Measurements from ENCODE around the gene DGKZ.

DNA sequence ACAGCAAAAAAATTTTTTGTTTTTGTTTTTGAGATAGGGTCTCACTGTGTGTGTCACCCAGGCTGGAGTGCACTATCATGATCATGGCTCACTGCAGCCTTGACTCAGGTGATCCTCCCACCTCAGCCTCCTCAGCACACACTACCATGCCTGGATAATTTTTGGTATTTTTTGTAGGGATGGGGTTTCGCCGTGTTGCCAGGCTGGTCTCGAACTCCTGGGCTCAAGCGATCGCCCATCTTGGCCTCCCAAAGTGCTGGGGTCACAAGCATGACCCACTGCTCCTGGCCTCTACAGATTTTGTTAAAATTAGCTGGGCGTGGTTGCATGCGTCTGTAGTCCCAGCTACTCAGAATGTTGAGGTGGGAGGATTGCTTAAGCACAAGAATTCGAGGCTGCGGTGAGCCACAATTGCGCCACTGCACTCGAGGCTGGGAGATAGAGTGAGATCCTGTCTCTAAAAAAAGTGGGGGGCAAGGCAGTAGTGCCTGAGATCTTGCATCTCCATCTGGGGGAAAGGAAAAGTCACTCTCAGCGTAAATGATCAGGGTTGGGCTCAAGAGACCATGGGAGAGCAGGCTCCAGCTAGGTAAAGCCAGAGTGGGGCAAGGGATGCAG is 10.6 kb upstream of the DGKZ start:
- TF ChIP-seq PAX8 (IDR thresholded peaks at IDR 0.05) (no peak), RFX5 (IDR thresholded peaks at IDR 0.05; ENCODE audit: low read depth, low read length) (no peak), POLR2A (IDR thresholded peaks at IDR 0.05; ENCODE audit: low read depth, low read length) (no peak), POLR2AphosphoS5 (IDR thresholded peaks at IDR 0.05; ENCODE audit: low read length) (no peak), PML (IDR thresholded peaks at IDR 0.05; ENCODE audit: low read length) (no peak), CREB1 (IDR thresholded peaks at IDR 0.05; ENCODE audit: low read depth) (no peak), SMC3 (IDR thresholded peaks at IDR 0.05; ENCODE audit: borderline replicate concordance, low read length) (no peak)
- TF ChIP-seq, protein P1, sequence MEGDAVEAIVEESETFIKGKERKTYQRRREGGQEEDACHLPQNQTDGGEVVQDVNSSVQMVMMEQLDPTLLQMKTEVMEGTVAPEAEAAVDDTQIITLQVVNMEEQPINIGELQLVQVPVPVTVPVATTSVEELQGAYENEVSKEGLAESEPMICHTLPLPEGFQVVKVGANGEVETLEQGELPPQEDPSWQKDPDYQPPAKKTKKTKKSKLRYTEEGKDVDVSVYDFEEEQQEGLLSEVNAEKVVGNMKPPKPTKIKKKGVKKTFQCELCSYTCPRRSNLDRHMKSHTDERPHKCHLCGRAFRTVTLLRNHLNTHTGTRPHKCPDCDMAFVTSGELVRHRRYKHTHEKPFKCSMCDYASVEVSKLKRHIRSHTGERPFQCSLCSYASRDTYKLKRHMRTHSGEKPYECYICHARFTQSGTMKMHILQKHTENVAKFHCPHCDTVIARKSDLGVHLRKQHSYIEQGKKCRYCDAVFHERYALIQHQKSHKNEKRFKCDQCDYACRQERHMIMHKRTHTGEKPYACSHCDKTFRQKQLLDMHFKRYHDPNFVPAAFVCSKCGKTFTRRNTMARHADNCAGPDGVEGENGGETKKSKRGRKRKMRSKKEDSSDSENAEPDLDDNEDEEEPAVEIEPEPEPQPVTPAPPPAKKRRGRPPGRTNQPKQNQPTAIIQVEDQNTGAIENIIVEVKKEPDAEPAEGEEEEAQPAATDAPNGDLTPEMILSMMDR (IDR thresholded peaks at IDR 0.05 in 2 of 3, conservative IDR thresholded peaks at IDR 0.05 in 1 of 3; ENCODE audit: control insufficient read depth in 2 of 3, extremely low read depth in 1 of 3, insufficient read depth in 1 of 3, low read depth in 3 of 3, low read length in 3 of 3): no peak
- TF ChIP-seq, protein P2, sequence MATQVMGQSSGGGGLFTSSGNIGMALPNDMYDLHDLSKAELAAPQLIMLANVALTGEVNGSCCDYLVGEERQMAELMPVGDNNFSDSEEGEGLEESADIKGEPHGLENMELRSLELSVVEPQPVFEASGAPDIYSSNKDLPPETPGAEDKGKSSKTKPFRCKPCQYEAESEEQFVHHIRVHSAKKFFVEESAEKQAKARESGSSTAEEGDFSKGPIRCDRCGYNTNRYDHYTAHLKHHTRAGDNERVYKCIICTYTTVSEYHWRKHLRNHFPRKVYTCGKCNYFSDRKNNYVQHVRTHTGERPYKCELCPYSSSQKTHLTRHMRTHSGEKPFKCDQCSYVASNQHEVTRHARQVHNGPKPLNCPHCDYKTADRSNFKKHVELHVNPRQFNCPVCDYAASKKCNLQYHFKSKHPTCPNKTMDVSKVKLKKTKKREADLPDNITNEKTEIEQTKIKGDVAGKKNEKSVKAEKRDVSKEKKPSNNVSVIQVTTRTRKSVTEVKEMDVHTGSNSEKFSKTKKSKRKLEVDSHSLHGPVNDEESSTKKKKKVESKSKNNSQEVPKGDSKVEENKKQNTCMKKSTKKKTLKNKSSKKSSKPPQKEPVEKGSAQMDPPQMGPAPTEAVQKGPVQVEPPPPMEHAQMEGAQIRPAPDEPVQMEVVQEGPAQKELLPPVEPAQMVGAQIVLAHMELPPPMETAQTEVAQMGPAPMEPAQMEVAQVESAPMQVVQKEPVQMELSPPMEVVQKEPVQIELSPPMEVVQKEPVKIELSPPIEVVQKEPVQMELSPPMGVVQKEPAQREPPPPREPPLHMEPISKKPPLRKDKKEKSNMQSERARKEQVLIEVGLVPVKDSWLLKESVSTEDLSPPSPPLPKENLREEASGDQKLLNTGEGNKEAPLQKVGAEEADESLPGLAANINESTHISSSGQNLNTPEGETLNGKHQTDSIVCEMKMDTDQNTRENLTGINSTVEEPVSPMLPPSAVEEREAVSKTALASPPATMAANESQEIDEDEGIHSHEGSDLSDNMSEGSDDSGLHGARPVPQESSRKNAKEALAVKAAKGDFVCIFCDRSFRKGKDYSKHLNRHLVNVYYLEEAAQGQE (IDR thresholded peaks at IDR 0.05; ENCODE audit: low read depth, low read length): no peak
- TF ChIP-seq, protein P3, sequence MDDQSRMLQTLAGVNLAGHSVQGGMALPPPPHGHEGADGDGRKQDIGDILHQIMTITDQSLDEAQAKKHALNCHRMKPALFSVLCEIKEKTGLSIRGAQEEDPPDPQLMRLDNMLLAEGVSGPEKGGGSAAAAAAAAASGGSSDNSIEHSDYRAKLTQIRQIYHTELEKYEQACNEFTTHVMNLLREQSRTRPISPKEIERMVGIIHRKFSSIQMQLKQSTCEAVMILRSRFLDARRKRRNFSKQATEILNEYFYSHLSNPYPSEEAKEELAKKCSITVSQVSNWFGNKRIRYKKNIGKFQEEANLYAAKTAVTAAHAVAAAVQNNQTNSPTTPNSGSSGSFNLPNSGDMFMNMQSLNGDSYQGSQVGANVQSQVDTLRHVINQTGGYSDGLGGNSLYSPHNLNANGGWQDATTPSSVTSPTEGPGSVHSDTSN (IDR thresholded peaks at IDR 0.05; ENCODE audit: insufficient replicate concordance, low read depth, low read length): no peak
- TF ChIP-seq, protein P4, sequence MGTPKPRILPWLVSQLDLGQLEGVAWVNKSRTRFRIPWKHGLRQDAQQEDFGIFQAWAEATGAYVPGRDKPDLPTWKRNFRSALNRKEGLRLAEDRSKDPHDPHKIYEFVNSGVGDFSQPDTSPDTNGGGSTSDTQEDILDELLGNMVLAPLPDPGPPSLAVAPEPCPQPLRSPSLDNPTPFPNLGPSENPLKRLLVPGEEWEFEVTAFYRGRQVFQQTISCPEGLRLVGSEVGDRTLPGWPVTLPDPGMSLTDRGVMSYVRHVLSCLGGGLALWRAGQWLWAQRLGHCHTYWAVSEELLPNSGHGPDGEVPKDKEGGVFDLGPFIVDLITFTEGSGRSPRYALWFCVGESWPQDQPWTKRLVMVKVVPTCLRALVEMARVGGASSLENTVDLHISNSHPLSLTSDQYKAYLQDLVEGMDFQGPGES (IDR thresholded peaks at IDR 0.05): no peak

Measured in GM12878 (cell line).